HCEC 1CT (cell line): ENCODE results near the gene CTSW.
"Not testable (repeated sequence)": the region's sequence is repeated elsewhere in the genome, so short reads cannot be mapped to it uniquely, and the experiment has no call there.

Source experiments
- DNase-seq: peaks from one replicate; pipeline ENCODE4 v3.0.0-alpha.2; 2017

The CTSW gene

DNA sequence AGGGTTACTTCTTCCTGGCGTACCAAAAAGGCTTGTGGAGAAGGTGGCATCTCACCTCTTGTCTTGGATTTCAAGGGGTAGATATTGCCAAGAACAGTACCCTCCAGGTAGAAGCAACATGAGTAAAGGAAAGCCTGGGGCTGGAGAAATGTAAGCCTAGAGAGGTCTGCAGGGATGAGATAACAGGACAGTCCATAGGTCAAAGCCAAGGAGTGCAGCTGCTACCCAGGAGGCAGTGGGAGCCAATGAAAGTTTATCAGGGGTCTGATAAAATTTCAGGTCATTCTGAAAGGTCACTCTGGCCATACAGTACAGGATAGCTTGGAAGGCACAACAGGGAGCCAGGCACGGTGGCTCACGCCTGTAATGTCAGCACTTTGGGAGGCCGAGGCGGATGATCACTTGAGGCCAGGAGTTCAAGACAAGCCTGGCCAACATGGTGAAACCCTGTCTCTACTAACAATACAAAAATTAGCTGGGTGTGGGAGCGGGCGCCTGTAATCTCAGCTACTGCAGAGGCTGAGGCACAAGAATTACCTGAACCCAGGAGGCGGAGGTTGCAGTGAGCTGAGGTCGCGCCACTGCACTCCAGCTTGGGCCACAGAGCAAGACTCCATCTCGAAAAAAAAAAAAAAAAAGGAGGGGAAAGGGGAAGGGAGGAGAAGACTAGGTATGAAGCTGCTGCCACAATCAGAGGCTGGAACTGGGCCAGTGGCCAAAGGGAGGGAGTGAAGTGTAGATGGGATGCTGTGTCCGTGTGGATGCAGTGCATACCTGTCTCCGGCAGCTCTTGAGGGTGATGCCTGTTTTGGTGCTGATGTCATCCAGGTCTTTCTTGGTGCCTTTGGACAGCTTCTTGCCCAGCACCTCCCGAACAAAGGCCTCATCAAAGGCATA lies 7.4 kb downstream of the CTSW start:
- no peak for DNase-seq

DNA sequence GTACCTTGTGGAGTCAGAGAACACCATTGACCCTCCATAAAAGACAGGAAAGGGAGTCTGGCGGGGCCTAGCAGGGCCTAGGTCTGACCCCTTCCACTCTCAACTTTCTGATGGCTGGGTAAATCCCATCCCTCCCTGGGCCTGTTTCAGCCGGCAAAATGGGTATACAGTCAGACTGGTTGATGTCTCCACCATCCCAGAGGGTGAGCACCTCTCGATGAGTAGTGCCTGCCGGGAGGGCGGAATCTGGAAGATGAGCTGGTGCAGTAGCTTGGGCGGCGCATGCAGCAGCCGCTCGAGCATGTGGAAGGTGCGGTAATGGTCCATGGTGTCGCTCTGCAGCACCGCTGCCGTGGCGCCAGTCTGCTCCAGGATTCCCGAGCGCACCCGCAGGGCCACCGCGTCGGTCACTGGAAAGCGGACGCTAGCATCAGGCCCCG lies 8.1 kb downstream of the CTSW start:
- peak; percentile 62 for DNase-seq

DNA sequence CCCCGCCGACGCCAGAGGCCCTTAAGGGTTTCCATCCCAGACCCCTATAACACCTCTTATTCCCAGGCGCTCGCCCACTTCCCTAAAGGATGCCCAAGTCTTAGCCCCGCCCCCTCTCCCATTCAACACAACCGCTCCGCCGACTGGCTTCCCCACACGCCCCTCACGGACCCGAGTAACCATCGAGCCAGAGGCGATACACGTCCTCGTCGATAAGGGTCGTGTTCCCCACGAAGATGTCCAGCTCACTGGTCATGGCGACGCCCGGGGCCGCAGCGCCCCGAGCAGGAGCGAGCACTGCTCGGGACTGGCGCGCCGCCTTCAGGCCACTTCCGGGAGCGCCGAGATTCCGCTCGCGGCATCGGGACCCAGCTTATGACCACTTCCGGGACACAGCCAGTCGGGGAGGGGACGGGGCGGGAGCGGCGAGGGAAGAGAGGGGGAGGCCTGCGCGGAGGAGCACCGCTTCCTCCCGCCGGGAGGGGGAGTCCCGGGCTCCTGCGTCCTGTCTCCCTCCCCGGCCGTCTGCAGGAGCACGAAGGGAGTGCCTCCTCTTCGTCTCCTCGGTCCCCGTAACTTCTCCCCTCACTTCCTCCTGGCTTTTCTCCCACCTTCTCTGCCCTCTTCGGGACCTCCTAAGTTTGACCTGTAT lies 8.7 kb downstream of the CTSW start, which contains the start of gene FIBP:
TSS of gene FIBP (minus strand) at position 309 of the 652 bp plus-strand sequence. CDS start at position 256, 53 bp downstream.
- DNase-seq = peak; percentile 97

DNA sequence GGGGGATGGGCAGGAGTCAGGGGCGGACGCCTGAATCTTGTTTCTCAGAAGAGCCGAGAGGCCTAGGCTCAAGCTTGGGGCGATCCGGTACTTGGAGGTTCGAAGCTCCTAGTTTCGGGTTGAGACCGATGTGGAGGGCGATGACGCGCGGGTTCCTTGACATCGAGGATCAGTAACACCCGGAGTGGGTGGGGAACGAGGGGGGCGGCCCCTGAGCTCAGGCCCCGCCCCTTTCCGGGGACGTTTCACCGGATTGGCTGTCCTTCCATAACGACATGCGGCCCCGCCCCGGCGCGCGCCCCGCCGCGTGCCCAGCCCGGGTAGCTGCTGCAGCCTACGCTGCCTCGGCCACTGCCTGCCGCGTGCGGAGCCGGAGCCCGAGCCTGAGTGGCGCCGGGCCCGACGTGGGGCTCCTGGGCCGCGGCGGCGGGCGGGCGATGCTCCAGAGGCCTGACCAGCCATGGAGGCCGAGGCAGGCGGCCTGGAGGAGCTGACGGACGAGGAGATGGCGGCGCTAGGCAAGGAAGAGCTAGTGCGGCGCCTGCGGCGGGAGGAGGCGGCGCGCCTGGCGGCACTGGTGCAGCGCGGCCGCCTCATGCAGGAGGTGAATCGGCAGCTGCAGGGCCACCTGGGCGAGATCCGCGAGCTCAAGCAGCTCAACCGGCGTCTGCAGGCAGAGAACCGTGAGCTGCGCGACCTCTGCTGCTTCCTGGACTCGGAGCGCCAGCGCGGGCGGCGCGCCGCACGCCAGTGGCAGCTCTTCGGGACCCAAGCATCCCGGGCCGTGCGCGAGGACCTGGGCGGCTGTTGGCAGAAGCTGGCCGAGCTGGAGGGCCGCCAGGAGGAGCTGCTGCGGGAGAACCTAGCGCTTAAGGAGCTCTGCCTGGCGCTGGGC lies 10.9 kb downstream of the CTSW start, which contains the start of gene CCDC85B:
TSS of gene CCDC85B (plus strand) at position 350 of the 895 bp plus-strand sequence. CDS start at position 461, 111 bp downstream.
- DNase-seq = peak; percentile 95

DNA sequence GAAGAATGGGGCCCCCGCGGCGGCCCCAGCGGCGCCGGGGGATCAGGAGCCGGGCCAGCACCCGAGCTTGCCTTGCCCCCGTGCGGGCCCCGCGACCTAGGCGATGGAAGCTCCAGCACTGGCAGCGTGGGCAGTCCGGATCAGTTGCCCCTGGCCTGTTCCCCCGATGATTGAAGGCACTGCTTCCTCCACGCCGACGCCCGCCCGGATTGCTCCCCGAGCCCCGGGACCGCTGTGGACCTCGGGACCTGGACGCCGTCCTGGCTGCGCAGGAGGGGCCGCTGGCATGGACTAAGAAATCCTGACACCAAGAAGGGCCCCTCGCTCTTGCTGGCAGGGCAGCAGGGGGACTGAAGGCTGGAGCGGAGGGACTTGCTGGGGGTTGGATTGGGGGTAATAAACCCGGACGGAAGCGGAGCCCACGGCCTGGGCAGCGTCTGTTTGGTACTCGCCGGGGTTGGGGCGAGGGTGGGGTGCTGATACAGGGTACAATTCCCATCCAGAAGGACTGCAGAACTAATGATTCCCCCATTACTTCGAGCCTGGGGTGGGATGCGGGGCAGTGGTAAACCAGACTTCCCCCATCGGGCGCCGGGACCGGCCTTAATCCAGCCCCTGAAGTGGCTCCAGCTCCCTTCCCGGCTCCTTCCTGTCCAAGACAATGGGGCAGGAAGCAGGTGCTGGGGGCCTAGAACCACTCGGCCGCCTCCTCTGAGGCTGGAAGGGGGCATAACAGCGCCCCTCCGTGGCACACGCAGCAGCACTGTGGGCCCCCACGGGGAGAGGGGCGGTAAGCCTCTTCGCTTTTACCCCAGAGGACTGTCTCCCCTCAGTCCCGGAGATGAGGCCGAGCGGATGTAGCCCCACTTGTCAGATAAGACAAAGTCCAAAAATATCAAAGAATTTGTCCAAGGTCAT lies 11.8 kb downstream of the CTSW start:
- peak; percentile 69 for DNase-seq

DNA sequence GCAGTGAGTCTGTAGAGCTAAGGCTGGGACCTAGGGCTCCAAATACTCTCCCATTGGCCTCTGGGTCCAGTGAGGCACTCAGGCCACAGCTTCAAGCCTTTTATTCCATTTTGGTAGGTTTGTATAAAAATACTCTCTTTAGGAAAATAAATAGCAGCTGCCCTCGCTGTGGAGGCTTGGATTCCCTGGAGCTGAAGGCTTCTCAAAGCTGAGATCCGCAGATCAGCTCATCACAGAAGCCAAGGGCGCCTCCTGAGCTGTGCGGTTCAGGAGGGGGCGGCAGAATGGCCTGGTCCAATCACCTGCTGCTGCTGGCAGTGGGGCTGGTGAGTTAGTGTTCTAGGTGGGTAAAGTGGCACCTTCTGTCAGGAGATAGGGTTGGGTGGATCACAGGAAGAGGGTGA lies 12.5 kb downstream of the CTSW start:
- not testable (repeated sequence) for DNase-seq

DNA sequence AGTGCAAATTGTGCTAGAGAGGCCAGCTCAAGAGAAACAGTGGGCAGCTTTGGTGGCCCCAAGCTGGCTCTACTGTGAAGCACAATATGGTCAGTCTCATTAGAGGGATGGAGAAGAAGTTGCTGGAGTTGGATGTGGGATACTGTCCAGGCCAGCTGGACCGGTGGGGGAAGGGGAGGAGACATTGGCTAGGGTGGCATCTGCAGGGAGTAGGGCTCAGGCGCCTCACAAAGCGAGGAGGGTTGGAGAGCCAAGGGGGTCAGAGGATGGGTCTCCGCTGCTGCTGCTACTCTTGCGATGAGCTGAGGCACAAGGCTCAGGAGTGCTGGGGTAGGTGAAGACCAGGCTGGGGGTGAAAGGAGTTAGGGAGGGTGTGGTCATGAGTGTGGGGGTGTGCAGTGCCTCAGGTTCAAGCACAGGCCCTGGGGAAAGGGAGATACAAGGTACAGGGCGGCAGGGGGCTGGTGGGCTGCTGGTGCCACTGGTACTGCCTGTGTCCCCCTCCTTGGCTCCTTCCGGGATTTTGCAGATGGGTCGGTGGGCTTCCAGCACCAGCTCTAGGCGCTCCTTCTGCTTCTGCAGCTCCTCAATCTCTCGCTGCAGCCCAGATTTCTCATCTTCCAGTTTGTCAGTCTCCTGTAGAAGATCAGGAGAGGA lies 13.2 kb downstream of the CTSW start:
- DNase-seq = no peak

DNA sequence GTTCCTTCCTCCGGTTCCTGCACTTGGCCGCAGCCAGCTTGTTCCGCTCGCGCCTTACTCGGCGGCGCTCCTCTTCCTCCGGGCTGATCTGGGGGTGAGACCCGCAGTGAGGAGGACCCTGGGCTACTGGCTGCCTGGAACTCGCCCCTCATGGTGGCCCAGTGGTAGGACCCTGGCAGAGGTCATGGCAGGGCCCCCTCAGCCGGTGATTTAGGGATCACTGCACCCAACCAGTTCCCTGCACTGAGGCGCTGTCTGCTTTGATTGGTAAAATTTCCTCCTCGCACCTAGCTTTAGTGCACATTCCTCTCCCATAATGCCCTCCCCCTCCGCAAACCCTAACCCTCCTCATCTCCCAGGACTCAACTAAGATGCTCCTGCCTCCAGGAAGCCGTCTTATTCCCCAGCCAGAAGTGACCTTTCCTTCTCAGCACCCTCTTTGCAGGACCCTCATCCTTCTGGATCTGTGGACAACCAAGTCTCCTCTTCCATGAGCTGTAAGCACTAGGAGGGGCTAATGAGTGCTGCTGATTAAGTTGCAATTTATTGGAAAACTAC lies 14.5 kb downstream of the CTSW start:
- no peak for DNase-seq

DNA sequence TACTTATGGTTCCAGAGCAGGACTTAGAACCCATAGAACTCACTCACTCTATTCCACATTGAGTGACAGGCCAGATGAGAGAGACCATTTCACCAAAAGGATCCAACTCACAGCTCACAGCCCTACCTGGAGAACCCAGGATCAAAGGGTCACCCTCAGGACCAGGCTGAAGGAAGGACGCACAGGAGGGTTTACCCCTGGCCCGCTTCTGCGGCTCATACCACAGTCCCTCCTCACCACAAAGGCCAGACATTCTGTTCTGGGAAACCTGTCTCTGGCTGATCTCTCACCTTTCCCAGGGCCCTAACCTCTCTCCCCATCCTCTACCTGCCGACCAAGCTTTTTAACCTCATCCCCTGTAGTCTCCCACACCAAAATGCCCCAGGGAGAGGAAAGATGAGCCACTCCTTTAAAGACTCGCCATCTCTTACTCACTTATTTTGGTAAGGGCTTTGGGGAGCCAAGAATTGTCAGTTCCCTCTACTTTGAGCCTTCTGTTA lies 15.9 kb downstream of the CTSW start:
- DNase-seq = no peak

DNA sequence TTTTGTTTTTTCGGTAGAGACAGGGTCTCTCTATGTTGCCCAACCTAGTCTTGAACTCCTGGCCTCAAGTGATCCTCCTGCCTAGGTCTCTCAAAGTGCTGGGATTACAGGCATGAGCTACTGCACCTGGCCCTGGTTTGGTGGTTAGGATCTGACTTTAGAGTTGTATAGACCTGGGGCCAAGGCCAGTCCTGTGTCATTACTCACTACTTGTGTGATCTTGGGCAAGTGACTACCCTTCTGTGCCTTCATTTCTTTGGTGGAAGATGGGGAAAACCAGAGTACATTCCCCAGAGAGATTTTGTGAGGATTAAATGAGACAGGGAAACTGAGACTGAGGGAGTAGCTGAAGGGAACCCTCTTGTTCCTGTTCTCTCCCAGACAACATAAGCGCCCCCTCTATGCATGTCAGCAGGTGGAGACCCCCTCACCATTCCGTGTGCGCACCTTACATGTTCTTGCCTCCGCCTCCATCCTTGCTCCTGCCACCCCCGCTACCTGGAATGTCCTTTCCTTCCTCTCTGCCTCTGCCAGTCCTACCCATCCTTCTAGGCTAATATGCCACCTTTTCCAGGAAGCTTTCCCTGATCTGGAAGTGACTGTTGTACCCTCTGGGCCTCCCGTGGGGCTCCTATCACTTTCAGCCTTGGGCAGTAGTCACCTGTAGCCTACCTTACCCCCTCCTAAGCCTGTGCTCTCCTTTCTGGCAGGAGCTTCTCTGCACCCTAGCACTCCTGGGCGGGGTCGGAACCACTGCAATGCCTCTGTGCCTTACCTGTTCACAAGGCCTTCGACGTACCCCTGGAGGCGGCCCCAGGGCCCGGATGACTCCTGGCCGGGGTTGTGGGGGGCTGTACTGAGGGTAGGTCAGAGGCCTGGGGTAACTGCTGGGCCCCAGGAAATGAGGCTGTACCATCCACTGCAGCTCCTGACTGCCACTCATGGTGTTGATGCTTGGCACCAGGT lies 16.7 kb downstream of the CTSW start:
- no peak for DNase-seq

DNA sequence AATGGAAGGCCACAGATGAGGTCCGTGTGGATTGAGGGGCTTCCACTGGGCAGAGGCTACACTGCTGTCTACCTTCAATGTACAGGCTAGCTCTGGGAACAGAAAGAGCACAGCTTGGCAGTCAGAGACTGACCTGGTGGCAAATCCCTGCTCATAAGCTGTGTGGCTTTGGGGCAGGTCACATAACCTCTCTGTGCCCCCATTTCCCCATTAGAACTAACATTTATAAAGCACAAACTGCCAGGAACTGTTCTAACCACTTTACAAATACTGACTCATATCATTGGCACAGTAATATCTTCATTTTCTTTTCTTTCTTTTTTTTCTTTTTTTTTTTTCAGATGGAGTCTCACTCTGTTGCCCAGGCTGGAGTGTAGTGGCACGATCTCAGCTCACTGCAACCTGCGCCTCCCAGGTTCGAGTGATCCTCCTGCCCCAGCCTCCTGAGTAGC lies 17.4 kb downstream of the CTSW start:
- DNase-seq = no peak

DNA sequence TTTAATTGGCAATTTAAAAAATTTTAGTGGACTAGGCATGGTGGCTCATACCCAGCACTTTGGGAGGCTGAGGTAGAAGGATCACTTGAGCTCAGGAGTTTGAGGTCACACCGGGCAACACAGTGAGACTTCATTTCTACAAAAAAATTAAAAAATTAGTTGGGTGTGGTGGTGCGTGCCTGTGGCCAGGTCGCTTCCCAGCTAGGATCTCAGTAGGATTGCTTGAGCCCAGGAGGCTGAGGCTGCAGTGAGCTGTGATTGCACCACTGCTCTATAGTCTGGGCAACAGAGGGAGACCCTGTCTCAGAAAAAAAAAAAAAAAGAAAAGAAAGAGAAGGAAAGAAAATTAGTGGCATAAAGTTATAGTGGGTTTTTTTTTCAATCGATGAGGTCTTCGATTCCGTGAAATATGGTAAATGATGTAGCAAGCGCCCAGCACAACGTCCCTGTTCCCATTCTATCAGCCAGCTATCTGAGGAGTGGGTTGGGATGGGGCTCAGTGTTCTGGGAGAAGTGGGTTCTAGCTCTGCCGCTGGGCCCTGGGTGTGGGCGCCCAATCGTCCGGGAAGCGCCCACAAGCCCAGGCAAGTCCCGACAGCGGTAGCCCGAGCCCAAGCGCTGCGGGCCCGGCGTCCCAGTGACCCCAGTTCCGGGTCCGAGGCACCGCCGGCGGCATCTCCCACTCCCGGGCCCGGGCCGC lies 19.2 kb downstream of the CTSW start:
- DNase-seq = no peak

DNA sequence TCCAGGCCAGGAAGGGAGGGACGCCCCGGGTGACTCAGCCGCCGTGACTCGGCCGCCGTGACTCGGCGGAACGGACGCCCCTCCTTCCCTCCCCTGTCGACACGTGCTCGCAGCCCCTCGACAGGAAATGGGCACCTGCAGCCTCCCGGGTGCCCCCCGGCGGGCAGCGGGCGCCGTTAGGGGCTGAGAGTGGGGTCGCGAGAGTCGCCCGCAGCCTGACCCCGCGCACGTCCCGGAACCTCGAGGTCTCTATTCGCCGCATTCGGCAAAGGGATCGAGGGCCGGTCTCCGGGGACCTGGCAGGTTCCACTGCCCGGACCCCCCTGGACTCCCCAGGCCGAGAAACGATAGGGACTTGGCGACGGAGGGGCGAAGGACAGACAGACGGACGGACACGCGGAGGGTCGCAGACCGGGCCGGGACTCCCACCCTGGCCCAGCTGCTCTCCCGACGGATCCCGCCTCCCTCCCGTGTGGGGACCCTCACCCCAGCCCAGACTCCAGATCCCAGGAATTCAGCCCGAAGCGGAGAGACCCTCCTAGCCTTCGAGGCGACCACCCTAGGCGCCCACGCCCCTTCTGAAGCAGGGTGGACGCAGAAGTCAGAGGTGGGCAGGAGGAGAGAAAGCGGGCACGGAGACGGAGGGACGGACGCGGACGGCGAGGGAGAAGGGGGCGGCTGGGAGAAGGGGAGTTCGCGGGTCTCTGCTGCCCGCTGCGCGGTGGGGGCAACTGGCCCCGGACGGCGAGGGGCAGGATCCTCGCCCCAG lies 19.9 kb downstream of the CTSW start:
- DNase-seq = peak; percentile 82

DNA sequence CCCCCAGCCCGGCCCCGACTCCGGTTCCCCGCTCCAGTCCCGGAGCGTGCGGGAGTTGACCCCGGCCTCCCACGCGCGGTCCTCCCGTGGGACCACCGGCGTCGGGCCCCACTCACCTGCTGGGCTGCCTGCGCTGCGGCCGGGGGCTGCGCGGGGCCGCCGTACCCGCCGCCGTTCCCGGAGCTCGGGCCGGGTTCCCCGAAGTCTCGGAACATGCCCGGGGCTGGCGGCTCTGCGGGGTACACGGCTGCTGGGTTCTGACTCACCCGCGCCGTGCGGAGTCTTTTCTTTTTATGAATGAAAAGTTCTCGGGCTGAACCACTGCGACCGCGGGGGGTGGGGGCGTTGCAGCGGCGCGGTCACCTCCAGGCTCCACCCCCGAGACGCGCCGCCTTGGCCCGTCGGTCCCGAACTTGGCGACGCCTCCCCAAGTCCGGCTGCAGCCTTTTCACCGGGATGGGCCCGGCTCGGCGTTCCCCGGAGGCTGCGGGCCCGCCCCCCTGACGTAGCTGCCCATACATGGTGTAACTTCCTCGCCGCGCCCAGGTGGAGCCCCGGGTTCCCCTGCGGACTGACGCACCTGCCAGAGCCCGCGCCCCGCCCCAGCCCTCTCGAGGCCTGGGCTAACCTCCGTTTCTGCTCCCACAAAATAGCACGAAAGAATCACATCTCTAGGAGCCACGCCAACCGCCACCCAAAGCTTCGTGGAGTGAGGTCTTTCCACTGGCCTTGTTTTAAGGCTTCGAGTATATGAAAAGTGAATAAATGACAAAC lies 20.7 kb downstream of the CTSW start, which contains the start of gene FOSL1:
TSS of gene FOSL1 (minus strand) at position 264 of the 774 bp plus-strand sequence. CDS start at position 215, 49 bp downstream.
- peak; percentile 97 for DNase-seq

DNA sequence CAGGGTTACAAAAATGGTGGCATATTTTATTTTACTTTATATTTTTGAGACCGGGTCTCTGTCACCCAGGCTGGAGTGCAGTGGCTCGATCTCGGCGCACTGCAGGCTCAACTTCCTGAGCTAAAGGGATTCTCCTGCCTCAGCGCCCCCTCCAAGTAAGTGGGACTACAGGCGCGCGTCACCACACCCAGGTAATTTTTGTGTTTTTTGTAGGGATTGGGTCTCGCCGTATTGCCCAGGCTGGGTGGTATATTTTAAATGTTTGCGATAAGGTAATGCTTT lies 21.2 kb downstream of the CTSW start:
- no peak for DNase-seq

DNA sequence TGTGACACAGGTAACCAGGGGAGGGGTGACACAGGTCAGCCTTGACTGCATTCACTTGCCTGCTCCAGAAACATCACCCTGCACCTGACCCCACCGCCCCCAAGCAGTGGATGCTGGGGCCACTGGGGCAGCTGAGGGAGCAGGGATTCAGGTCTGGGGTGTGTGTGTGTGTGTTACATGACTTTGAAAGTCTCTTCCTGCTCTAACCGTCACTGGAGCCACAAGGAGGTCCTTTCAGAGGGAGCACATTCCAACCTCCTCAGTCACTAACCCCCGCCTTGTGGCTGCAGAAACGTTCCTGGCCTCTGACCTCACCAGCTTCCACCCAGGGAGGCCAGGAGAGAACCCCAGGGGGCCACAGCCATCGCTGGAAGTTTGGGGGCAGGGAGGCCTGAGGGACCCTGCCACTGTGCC lies 23.4 kb downstream of the CTSW start:
- peak; percentile 93 for DNase-seq

DNA sequence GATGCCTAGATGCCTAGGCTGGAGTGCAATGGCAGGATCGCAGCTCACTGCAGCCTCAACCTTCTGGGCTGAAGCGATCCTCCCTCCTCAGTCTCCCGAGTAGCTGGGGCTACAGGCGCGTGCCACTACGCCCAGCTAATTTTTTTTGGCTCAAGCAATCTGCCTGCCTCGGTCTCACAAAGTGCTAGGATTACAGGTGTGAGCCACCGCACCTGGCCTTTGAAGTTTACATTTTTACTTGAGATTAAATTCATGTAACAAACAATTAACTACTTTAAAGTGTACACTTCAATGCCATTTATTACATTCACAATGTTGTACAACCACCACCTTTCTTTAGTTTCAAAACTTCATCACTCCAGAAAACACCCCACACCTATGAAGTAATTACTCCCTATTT lies 24.1 kb downstream of the CTSW start:
- DNase-seq = no peak
